ENCODE data around the gene NLGN3.
"Not testable (repeated sequence)": the region's sequence is repeated elsewhere in the genome, so short reads cannot be mapped to it uniquely, and the experiment has no call there.

The NLGN3 gene

GRCh38 chrX:71174795-71175194, 30.2 kb downstream of the NLGN3 start:
- Mint-ChIP-seq H3K36me3 (peaks cover 6% of the 10 kb centered on the region), H3K27me3 (no peaks in the 10 kb centered on the region), H3K27ac (no peak overlapping the region), H3K4me3 (no peak overlapping the region), H3K4me1 (peaks cover 18% of the 10 kb centered on the region), H3K9me3 (no peaks in the 10 kb centered on the region)

- no peak overlapping the region for H3K27ac Mint-ChIP-seq
- no peaks in the 10 kb centered on the region for H3K9me3 Mint-ChIP-seq
- peaks cover 18% of the 10 kb centered on the region for H3K4me1 Mint-ChIP-seq
- H3K27me3 Mint-ChIP-seq = no peaks in the 10 kb centered on the region
- H3K4me3 Mint-ChIP-seq = no peak overlapping the region
- H3K36me3 Mint-ChIP-seq = peaks cover 6% of the 10 kb centered on the region
These were observed 30.9 kb downstream of the NLGN3 start for GRCh38 chrX:71175531-71175930.

- H3K9me3 Mint-ChIP-seq = no peaks in the 10 kb centered on the region
- H3K27ac Mint-ChIP-seq = no peak overlapping the region
- H3K27me3 Mint-ChIP-seq = no peaks in the 10 kb centered on the region
- no peak overlapping the region for H3K4me3 Mint-ChIP-seq
- H3K36me3 Mint-ChIP-seq = peaks cover 6% of the 10 kb centered on the region
- peaks cover 17% of the 10 kb centered on the region for H3K4me1 Mint-ChIP-seq
These were observed 32.7 kb downstream of the NLGN3 start for GRCh38 chrX:71177327-71177726.

GRCh38 chrX:71178908-71179307, 34.3 kb downstream of the NLGN3 start:
- peaks cover 2% of the 10 kb centered on the region for H3K36me3 Mint-ChIP-seq
- H3K9me3 Mint-ChIP-seq = no peaks in the 10 kb centered on the region
- no peak overlapping the region for H3K4me3 Mint-ChIP-seq
- H3K27me3 Mint-ChIP-seq = no peaks in the 10 kb centered on the region
- peaks cover 21% of the 10 kb centered on the region for H3K4me1 Mint-ChIP-seq
- H3K27ac Mint-ChIP-seq = no peak overlapping the region

GRCh38 chrX:71180579-71181265, 36.1 kb downstream of the NLGN3 start:
- H3K27ac Mint-ChIP-seq, H3K9me3 Mint-ChIP-seq, H3K27me3 Mint-ChIP-seq, H3K36me3 Mint-ChIP-seq: not testable (repeated sequence)
- Mint-ChIP-seq H3K4me1 (peaks cover 14% of the 10 kb centered on the region), H3K4me3 (peak overlapping the region; percentile 15)

GRCh38 chrX:71181558-71181909, 36.9 kb downstream of the NLGN3 start:
- peak overlapping the region; percentile 98 for H3K27ac Mint-ChIP-seq
- no peaks in the 10 kb centered on the region for H3K36me3 Mint-ChIP-seq
- H3K4me1 Mint-ChIP-seq = peaks cover 14% of the 10 kb centered on the region
- peak overlapping the region; percentile 92 for H3K4me3 Mint-ChIP-seq
- H3K27me3 Mint-ChIP-seq = no peaks in the 10 kb centered on the region
- no peaks in the 10 kb centered on the region for H3K9me3 Mint-ChIP-seq

- H3K9me3 Mint-ChIP-seq = no peaks in the 10 kb centered on the region
These were observed 37.5 kb downstream of the NLGN3 start for GRCh38 chrX:71181910-71182799.

GRCh38 chrX:71182871-71183270, 38.2 kb downstream of the NLGN3 start:
- Mint-ChIP-seq H3K9me3 (no peaks in the 10 kb centered on the region), H3K4me1 (peaks cover 19% of the 10 kb centered on the region), H3K27ac (peak overlapping the region; percentile 98), H3K36me3 (no peaks in the 10 kb centered on the region), H3K27me3 (no peaks in the 10 kb centered on the region), H3K4me3 (peak overlapping the region; percentile 92)

More at GRCh38 chrX:71181910-71182799, 37.5 kb downstream of the NLGN3 start:
- Mint-ChIP-seq H3K4me3 (peak overlapping the region; percentile 92), H3K36me3 (no peaks in the 10 kb centered on the region), H3K27ac (peak overlapping the region; percentile 98), H3K4me1 (peaks cover 19% of the 10 kb centered on the region), H3K27me3 (no peaks in the 10 kb centered on the region)

- Mint-ChIP-seq H3K4me1 (peaks cover 19% of the 10 kb centered on the region), H3K27me3 (no peaks in the 10 kb centered on the region), H3K4me3 (no peak overlapping the region), H3K36me3 (no peaks in the 10 kb centered on the region), H3K27ac (no peak overlapping the region), H3K9me3 (no peaks in the 10 kb centered on the region)
These were observed 38.7 kb downstream of the NLGN3 start for GRCh38 chrX:71183341-71183740.

GRCh38 chrX:71184092-71184491, 39.5 kb downstream of the NLGN3 start:
- Mint-ChIP-seq H3K27me3 (no peaks in the 10 kb centered on the region), H3K9me3 (no peaks in the 10 kb centered on the region), H3K36me3 (no peaks in the 10 kb centered on the region), H3K4me3 (no peak overlapping the region), H3K27ac (no peak overlapping the region), H3K4me1 (peaks cover 15% of the 10 kb centered on the region)

GRCh38 chrX:71184803-71185495, 40.3 kb downstream of the NLGN3 start:
- no peak overlapping the region for H3K27ac Mint-ChIP-seq
- no peaks in the 10 kb centered on the region for H3K9me3 Mint-ChIP-seq
- H3K4me1 Mint-ChIP-seq = peaks cover 15% of the 10 kb centered on the region
- H3K4me3 Mint-ChIP-seq = no peak overlapping the region
- H3K27me3 Mint-ChIP-seq = no peaks in the 10 kb centered on the region
- no peaks in the 10 kb centered on the region for H3K36me3 Mint-ChIP-seq

- no peaks in the 10 kb centered on the region for H3K9me3 Mint-ChIP-seq
- H3K4me3 Mint-ChIP-seq = no peak overlapping the region
- H3K27me3 Mint-ChIP-seq = no peaks in the 10 kb centered on the region
- no peaks in the 10 kb centered on the region for H3K36me3 Mint-ChIP-seq
- H3K4me1 Mint-ChIP-seq = peaks cover 33% of the 10 kb centered on the region
- H3K27ac Mint-ChIP-seq = peak overlapping the region; percentile 66
These were observed 46.6 kb downstream of the NLGN3 start for GRCh38 chrX:71191248-71191647.

- Mint-ChIP-seq H3K4me1 (peaks cover 39% of the 10 kb centered on the region), H3K27ac (peak overlapping the region; percentile 99), H3K36me3 (peaks cover 2% of the 10 kb centered on the region), H3K4me3 (peak overlapping the region; percentile 93), H3K9me3 (no peaks in the 10 kb centered on the region), H3K27me3 (no peaks in the 10 kb centered on the region)
These were observed 51.5 kb downstream of the NLGN3 start for GRCh38 chrX:71195964-71196649.

GRCh38 chrX:71198066-71198465, 53.4 kb downstream of the NLGN3 start:
- Mint-ChIP-seq H3K4me1 (peaks cover 29% of the 10 kb centered on the region), H3K4me3 (peak overlapping the region; percentile 93), H3K9me3 (no peaks in the 10 kb centered on the region), H3K27ac (peak overlapping the region; percentile 97), H3K27me3 (no peaks in the 10 kb centered on the region), H3K36me3 (peaks cover 2% of the 10 kb centered on the region)

GRCh38 chrX:71199252-71200008, 54.8 kb downstream of the NLGN3 start:
- H3K4me1 Mint-ChIP-seq = peaks cover 24% of the 10 kb centered on the region
- H3K36me3 Mint-ChIP-seq = peaks cover 2% of the 10 kb centered on the region
- H3K9me3 Mint-ChIP-seq = no peaks in the 10 kb centered on the region
- H3K27me3 Mint-ChIP-seq = no peaks in the 10 kb centered on the region
- peak overlapping the region; percentile 79 for H3K27ac Mint-ChIP-seq
- H3K4me3 Mint-ChIP-seq = no peak overlapping the region
